OCI-LY7 (cell line): ENCODE data around the gene SCUBE3. TPM values are rescaled to one million over a fixed set of nuclear protein-coding genes. Genes with fewer than 3 reads are reported as not detected.

Experiments
- BruUV-seq: library from RNA; stranded (reverse); fragments of 400-500 nt; replicated peaks from 2 replicates; lab custom pipeline; 2021; lab: Mats Ljungman, UMichigan
- CTCF ChIA-PET: fragments of 300-600 bp; sonication (Branson Sonifier 250); formaldehyde crosslinking; loops from one replicate; lab custom pipeline; 2022; ENCODE audit warnings: antibody characterized with exemption; ENCODE audit not compliant: unreplicated experiment; lab: Charles Lee
- POLR2A ChIA-PET: fragments of 300-600 bp; sonication (Branson Sonifier 250); formaldehyde crosslinking; loops from one replicate; lab custom pipeline; 2022; ENCODE audit warnings: antibody characterized with exemption; lab: Charles Lee
- DNase-seq: peaks from one replicate; pipeline ENCODE4 v3.0.0-alpha.2; 2015; ENCODE audit warnings: low spot score
- H2AFZ ChIP-seq: fragments of 200-600 bp; sonication (generic), shearing (Covaris generic); 2 replicates; pipeline ENCODE4 v1.6.1; 2014; ENCODE audit warnings: mild to moderate bottlenecking, antibody characterized with exemption, low read length, moderate library complexity
- H3K27ac ChIP-seq: fragments of 200-600 bp; sonication (generic); 2 replicates; pipeline ENCODE4 v1.5.1; 2014; ENCODE audit warnings: mixed run types, low read depth, mild to moderate bottlenecking, moderate library complexity, low read length, inconsistent platforms; ENCODE audit not compliant: poor library complexity, severe bottlenecking
- H3K36me3 ChIP-seq: fragments of 200-600 bp; sonication (generic); 2 replicates; pipeline ENCODE4 v1.6.1; 2014; ENCODE audit warnings: mild to moderate bottlenecking, antibody characterized with exemption, low read length, moderate library complexity, mixed read lengths; ENCODE audit not compliant: insufficient read depth
- H3K4me1 ChIP-seq: fragments of 200-600 bp; sonication (generic); 2 replicates; pipeline ENCODE4 v1.5.1; 2014; ENCODE audit warnings: mild to moderate bottlenecking, low read length; ENCODE audit not compliant: insufficient read depth, poor library complexity, severe bottlenecking
- H3K4me2 ChIP-seq: fragments of 200-600 bp; sonication (generic); 2 replicates; pipeline ENCODE4 v1.6.1; 2014; ENCODE audit warnings: mild to moderate bottlenecking, low read length
- H3K4me3 ChIP-seq: fragments of 200-600 bp; sonication (generic); 2 replicates; pipeline ENCODE4 v1.5.1; 2014; ENCODE audit warnings: mild to moderate bottlenecking, low read depth, low read length; ENCODE audit not compliant: poor library complexity, severe bottlenecking
- H3K79me2 ChIP-seq: fragments of 200-600 bp; sonication (generic); 2 replicates; pipeline ENCODE4 v1.6.1; 2016; ENCODE audit warnings: low read depth, mild to moderate bottlenecking, low read length, moderate library complexity, mixed read lengths; ENCODE audit not compliant: insufficient read depth
- H3K9me2 ChIP-seq: fragments of 200-600 bp; sonication (generic); 2 replicates; pipeline ENCODE4 v1.6.1; 2016; ENCODE audit warnings: mild to moderate bottlenecking, low read length, mixed read lengths; ENCODE audit not compliant: insufficient read depth
- H3K9me3 ChIP-seq: fragments of 200-600 bp; sonication (generic); 2 replicates; pipeline ENCODE4 v1.6.1; 2014; ENCODE audit warnings: mild to moderate bottlenecking, mixed run types, low read length, mixed read lengths
- H4K20me1 ChIP-seq: fragments of 200-600 bp; sonication (generic); 2 replicates; pipeline ENCODE4 v1.6.1; 2014; ENCODE audit warnings: mild to moderate bottlenecking, antibody characterized with exemption, low read length, moderate library complexity, mixed read lengths; ENCODE audit not compliant: insufficient read depth
- CTCF ChIP-seq: fragments of 200-600 bp; sonication (generic); conservative IDR thresholded peaks from 2 replicates; pipeline ENCODE4 v1.5.1; 2014; ENCODE audit warnings: mild to moderate bottlenecking, antibody characterized with exemption, low read length, moderate library complexity, mixed read lengths
- EZH2phosphoT487 ChIP-seq: fragments of 200-600 bp; sonication (generic); IDR thresholded peaks from 2 replicates; pipeline ENCODE4 v1.6.1; 2018; ENCODE audit warnings: low read depth, borderline replicate concordance, mild to moderate bottlenecking, mixed run types, antibody characterized with exemption, low read length, moderate library complexity, mixed read lengths
- intact Hi-C: fragments of 100-400 bp; cut with micrococcal nuclease; formaldehyde crosslinking; loops from one replicate; pipeline ENCODE4 v1.10.0; 2022; ENCODE audit not compliant: unreplicated experiment
- total RNA-seq, 2 experiments: library from RNA; depleted of rRNA in 1 of 2; stranded (reverse); fragments of >200 nt in 1 of 2; shearing (Covaris generic) in 1 of 2; gene quantifications; 2 replicates each; pipeline ENCODE4 v1.2.3, GENCODE V29; 2014 to 2022

SCUBE3 gene
- total RNA-seq, 2 experiments from 2014 or later: not detected

- Histone ChIP-seq H3K4me2 (no peak overlapping the region), H4K20me1 (no peaks in the 10 kb centered on the region), H3K4me1 (no peaks in the 10 kb centered on the region), H2AFZ (no peak overlapping the region), H3K79me2 (no peaks in the 10 kb centered on the region), H3K9me3 (no peaks in the 10 kb centered on the region), H3K27ac (no peak overlapping the region), H3K36me3 (peaks cover 9% of the 10 kb centered on the region; the same call in 1 of the 2 replicates), H3K9me2 (no peaks in the 10 kb centered on the region), H3K4me3 (no peak overlapping the region)
- no TSS peak for BruUV-seq
- ChIA-PET CTCF (no interaction called here), POLR2A (interaction anchor here (0.7 to 0.9 kb wide), 2 partner anchors 11 to 1172 kb away, joined by 3 read pairs; no protein-coding TSS in a partner anchor)
- DNase-seq: no peak
- TF ChIP-seq EZH2phosphoT487 (no peak), CTCF (no peak)
- intact Hi-C loops: no loop called here
Measured at GRCh38 chr6:35273822-35274559, 60.2 kb downstream of the SCUBE3 start.

GRCh38 chr6:35275744-35276260 lies 62.0 kb downstream of the SCUBE3 start:
- no peaks in the 10 kb centered on the region for H3K9me3 ChIP-seq
- ChIA-PET POLR2A (no interaction called here), CTCF (no interaction called here)

More at GRCh38 chr6:35275744-35276260, 62.0 kb downstream of the SCUBE3 start:
- Histone ChIP-seq H3K4me3 (no peak overlapping the region), H3K27ac (no peak overlapping the region), H3K4me1 (no peaks in the 10 kb centered on the region), H3K4me2 (no peak overlapping the region), H4K20me1 (no peaks in the 10 kb centered on the region), H3K9me2 (no peaks in the 10 kb centered on the region), H3K36me3 (0 out of 2 replicates have a peak, but pooled peaks cover 6% of the 10 kb centered on the region), H2AFZ (no peak overlapping the region), H3K79me2 (no peaks in the 10 kb centered on the region)
- no peak for TF ChIP-seq EZH2phosphoT487
- TF ChIP-seq CTCF: no peak
- BruUV-seq: no TSS peak
- DNase-seq: no peak
- intact Hi-C loops: no loop called here
